Measurements from ENCODE around the gene POLA1. TPM values are rescaled to one million over a fixed set of nuclear protein-coding genes. Genes with fewer than 3 reads are reported as not detected.
A peak's percentile ranks its signal among the peaks of the same experiment; 100 is the strongest.

The POLA1 gene
- total and polyA plus RNA-seq, 5 experiments from 2014 or later = 3.3 to 10.8 (median 5.3) TPM

- H3K36me3 Mint-ChIP-seq = no peaks in the 10 kb centered on the region
- ATAC-seq (no peak), DNase-seq (no peak)
- peak overlapping the region in 1 of 10 donors; percentile 49 for H3K27ac Mint-ChIP-seq
- peaks cover 7 to 47% (median 30%) of the 10 kb centered on the region in 5 donors for H3K27me3 Mint-ChIP-seq
- H3K9me3 Mint-ChIP-seq = peaks cover 0 to 3% (median 0%) of the 10 kb centered on the region in 9 donors
- POLR2A ChIA-PET = no interaction called here
- peak overlapping the region in 1 of 10 donors; percentile 58 for H3K4me3 Mint-ChIP-seq
- peaks cover 3 to 18% (median 13%) of the 10 kb centered on the region in 4 donors for H3K4me1 Mint-ChIP-seq
Measured at GRCh38 chrX:25004485-25005032, 310.8 kb downstream of the POLA1 start.

- Mint-ChIP-seq H3K27me3 (peaks cover 7 to 52% (median 32%) of the 10 kb centered on the region in 5 donors), H3K4me1 (peaks cover 3 to 18% (median 13%) of the 10 kb centered on the region in 4 donors)
Measured at GRCh38 chrX:25005034-25005381, 311.3 kb downstream of the POLA1 start.

GRCh38 chrX:25005382-25006185 is 311.9 kb downstream of the POLA1 start:
- H3K27me3 Mint-ChIP-seq = peaks cover 11 to 58% (median 36%) of the 10 kb centered on the region in 5 donors
- no peak for ATAC-seq

More at GRCh38 chrX:25005034-25005381, 311.3 kb downstream of the POLA1 start:
- Mint-ChIP-seq H3K36me3 (no peaks in the 10 kb centered on the region), H3K4me3 (no peak overlapping the region), H3K9me3 (peaks cover 0 to 3% (median 0%) of the 10 kb centered on the region in 9 donors), H3K27ac (no peak overlapping the region)
- ATAC-seq (no peak), DNase-seq (no peak)
- POLR2A ChIA-PET = no interaction called here

DNA sequence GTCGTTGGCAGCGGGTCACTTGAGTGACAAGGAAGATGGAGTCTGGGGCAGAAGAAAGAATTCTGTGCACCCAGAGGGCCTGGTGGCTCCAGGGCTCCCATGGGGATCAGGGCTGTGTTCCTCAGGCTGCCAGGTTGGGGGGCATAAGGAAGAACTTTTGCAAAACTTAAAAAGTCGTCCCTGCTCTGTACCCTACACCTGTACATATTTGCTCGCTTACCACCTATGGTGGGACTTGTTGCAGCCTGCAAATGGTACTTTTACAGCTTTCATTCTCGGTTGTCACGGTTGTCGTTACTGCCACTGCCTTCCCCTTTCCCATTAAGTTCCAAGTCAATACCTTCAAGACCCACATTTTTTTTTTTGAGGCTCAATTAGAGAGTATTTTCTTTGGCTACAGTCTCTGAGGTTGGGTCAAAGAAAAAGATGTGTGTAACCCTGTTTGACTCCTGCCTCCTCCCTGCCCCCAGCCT is 312.9 kb downstream of the POLA1 start:
- DNase-seq (no peak), ATAC-seq (no peak)
- Mint-ChIP-seq H3K4me3 (peak overlapping the region in 3 of 10 donors; percentile 14 to 61 (median 44)), H3K27me3 (peaks cover 10 to 63% (median 38%) of the 10 kb centered on the region in 5 donors), H3K36me3 (no peaks in the 10 kb centered on the region), H3K27ac (no peak overlapping the region), H3K4me1 (peaks cover 3 to 18% (median 12%) of the 10 kb centered on the region in 4 donors), H3K9me3 (peaks cover 0 to 3% (median 0%) of the 10 kb centered on the region in 9 donors)
- POLR2A ChIA-PET = no interaction called here

More at GRCh38 chrX:25005382-25006185, 311.9 kb downstream of the POLA1 start:
- Mint-ChIP-seq H3K4me1 (peaks cover 3 to 18% (median 13%) of the 10 kb centered on the region in 4 donors), H3K4me3 (peak overlapping the region in 1 of 10 donors; percentile 44), H3K9me3 (peaks cover 0 to 3% (median 0%) of the 10 kb centered on the region in 9 donors), H3K27ac (no peak overlapping the region), H3K36me3 (no peaks in the 10 kb centered on the region)
- POLR2A ChIA-PET = no interaction called here
- no peak for DNase-seq

GRCh38 chrX:25007059-25008053 is 313.6 kb downstream of the POLA1 start:
- no peak for ATAC-seq
- Mint-ChIP-seq H3K36me3 (no peaks in the 10 kb centered on the region), H3K4me1 (peaks cover 3 to 18% (median 11%) of the 10 kb centered on the region in 4 donors), H3K27me3 (peaks cover 10 to 63% (median 36%) of the 10 kb centered on the region in 5 donors), H3K9me3 (peaks cover 0 to 3% (median 0%) of the 10 kb centered on the region in 9 donors), H3K27ac (no peak overlapping the region), H3K4me3 (peak overlapping the region in 1 of 10 donors; percentile 44)
- POLR2A ChIA-PET = no interaction called here
- DNase-seq = no peak

GRCh38 chrX:25009407-25009806 is 315.7 kb downstream of the POLA1 start:
- Mint-ChIP-seq H3K4me3 (no peak overlapping the region), H3K27me3 (peaks cover 10 to 57% (median 33%) of the 10 kb centered on the region in 5 donors), H3K27ac (no peak overlapping the region), H3K36me3 (no peaks in the 10 kb centered on the region), H3K4me1 (peaks cover 5 to 20% (median 8%) of the 10 kb centered on the region in 4 donors), H3K9me3 (no peaks in the 10 kb centered on the region)
- POLR2A ChIA-PET = no interaction called here
- DNase-seq (no peak), ATAC-seq (no peak)

GRCh38 chrX:25010784-25011588 is 317.3 kb downstream of the POLA1 start:
- no peak for ATAC-seq
- POLR2A ChIA-PET = no interaction called here
- H3K27ac Mint-ChIP-seq = peak overlapping the region in 1 of 10 donors; percentile 24
- H3K36me3 Mint-ChIP-seq = no peaks in the 10 kb centered on the region
- H3K27me3 Mint-ChIP-seq = peaks cover 10 to 62% (median 34%) of the 10 kb centered on the region in 5 donors
- no peak for DNase-seq
- H3K4me3 Mint-ChIP-seq = peak overlapping the region in 1 of 10 donors; percentile 26
- H3K9me3 Mint-ChIP-seq = no peaks in the 10 kb centered on the region
- peaks cover 5 to 19% (median 9%) of the 10 kb centered on the region in 4 donors for H3K4me1 Mint-ChIP-seq

GRCh38 chrX:25011589-25012432 is 318.1 kb downstream of the POLA1 start:
- DNase-seq = no peak
- H3K27me3 Mint-ChIP-seq = peaks cover 8 to 62% (median 38%) of the 10 kb centered on the region in 5 donors
- peak overlapping the region in 3 of 10 donors; percentile 12 to 72 (median 70) for H3K4me3 Mint-ChIP-seq
- no peak for ATAC-seq
- H3K4me1 Mint-ChIP-seq = peaks cover 5 to 18% (median 8%) of the 10 kb centered on the region in 4 donors
- POLR2A ChIA-PET = no interaction called here
- peaks cover 0 to 4% (median 0%) of the 10 kb centered on the region in 9 donors for H3K9me3 Mint-ChIP-seq
- no peak overlapping the region for H3K27ac Mint-ChIP-seq
- H3K36me3 Mint-ChIP-seq = no peaks in the 10 kb centered on the region

- no peak overlapping the region for H3K27ac Mint-ChIP-seq
- peaks cover 8 to 63% (median 41%) of the 10 kb centered on the region in 5 donors for H3K27me3 Mint-ChIP-seq
- peaks cover 0 to 8% (median 0%) of the 10 kb centered on the region in 9 donors for H3K9me3 Mint-ChIP-seq
- ATAC-seq (no peak), DNase-seq (no peak)
- H3K4me3 Mint-ChIP-seq = peak overlapping the region in 8 of 10 donors; percentile 28 to 72 (median 54)
- H3K36me3 Mint-ChIP-seq = no peaks in the 10 kb centered on the region
- peaks cover 5 to 18% (median 11%) of the 10 kb centered on the region in 4 donors for H3K4me1 Mint-ChIP-seq
- POLR2A ChIA-PET = no interaction called here
Measured at GRCh38 chrX:25012433-25012735, 318.7 kb downstream of the POLA1 start.

DNA sequence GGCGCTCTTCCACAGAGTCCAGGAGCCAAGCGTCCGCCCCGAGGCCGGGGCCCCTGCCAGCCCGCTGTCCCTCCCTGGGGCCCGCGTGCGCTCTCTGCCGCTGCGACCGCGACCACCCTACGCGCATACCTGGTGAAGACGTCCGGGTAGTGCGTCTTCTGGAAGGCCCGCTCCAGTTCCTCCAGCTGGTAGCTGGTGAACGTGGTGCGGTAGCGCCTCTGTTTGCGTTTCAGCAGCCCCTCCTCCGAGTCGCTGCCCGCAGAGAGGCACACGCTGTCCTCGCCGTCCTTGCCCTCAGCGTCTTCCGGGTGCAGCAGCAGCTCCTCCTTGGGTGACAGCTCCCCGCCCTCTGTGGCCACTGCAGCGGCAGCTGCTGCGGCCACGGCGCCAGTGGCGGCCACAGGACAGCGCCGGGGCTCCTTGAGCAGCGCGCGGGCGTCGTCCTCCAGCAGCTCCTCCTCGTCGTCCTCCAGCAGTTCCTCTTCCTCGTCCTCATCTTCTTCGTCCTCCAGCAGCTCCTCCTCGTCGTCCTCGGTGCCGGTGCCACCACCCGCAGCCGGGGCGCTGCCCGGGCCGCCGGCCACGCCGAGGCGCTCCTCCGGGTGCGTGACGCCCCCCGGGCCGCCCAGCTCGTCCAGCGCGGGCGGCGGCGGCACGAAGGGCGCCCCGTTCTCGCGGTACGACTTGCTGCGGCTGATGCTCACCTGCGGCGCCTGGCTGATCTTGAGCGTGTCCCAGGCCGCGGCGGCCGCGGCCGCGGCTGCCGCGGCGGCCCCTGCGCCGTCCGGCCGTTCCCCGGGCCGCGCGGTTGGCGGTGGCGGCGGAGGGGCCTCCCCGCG is 319.3 kb downstream of the POLA1 start:
- Mint-ChIP-seq H3K9me3 (peaks cover 0 to 10% (median 0%) of the 10 kb centered on the region in 9 donors), H3K4me1 (peaks cover 7 to 23% (median 15%) of the 10 kb centered on the region in 4 donors), H3K27ac (no peak overlapping the region), H3K4me3 (peak overlapping the region in 9 of 10 donors; percentile 26 to 90 (median 64)), H3K36me3 (no peaks in the 10 kb centered on the region), H3K27me3 (peaks cover 6 to 60% (median 40%) of the 10 kb centered on the region in 5 donors)
- DNase-seq = no peak
- no peak for ATAC-seq
- POLR2A ChIA-PET = no interaction called here

Measured in naive thymus-derived CD8-positive, alpha-beta T cell (primary cell).